Measurements from ENCODE around the gene PDE3A.

Gene PDE3A

DNA sequence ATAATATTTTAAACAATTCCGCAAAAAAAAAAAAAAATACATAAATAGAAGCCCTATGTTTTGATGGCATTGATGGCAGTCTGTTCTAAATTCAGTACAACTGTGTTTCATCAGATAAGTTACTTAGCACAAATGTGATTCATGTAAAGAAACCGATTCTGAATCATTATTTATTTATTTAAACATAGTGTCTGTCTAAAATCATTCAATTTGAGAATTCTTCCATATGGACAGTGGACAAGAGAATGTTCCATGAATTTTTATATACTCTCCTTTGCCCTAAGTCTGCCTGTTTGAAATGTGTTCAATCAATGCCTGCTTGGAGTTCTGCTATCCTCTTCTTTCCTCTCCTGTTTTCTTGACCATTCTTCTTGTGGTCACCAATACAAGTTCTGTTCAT lies 126.5 kb downstream of the PDE3A start:
- no peak for DNase-seq (ENCODE audit: low spot score)

DNA sequence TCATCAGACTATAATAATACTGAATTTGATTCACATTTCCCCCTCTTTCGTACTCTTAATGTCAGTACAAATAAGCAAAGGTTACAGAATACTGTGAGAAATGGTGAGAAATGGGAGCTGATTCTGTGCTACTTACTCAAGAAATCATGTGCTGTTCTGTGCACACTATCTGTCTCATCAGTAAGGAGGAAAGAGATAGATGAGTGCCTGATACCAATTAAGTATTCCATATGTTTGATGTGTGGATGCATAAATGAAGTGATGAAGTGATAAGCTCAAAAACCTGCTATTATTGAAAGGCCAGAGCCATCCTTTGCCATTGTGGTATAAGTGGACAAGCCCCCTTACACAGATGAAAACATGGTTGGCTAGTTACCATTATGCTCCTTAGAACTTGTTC lies 127.7 kb downstream of the PDE3A start:
- no peak for DNase-seq (ENCODE audit: low spot score)

DNA sequence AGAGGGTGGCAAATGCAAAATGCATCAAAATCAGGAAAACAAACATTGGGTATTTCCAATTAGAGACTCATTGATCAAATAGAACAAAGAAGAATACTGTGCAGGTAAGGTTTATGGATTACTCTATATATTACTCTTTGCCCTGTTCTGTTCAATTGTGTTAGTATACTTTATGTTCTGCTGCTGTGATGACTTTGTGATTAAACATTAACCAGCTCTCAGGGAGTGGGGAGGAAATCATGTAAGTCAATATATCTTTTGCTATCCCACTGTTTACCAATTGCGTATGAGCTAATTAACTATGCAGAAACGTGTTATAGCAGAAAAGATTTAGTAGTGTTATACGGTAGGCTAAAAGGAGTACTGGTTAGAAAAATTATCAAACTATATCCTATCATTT lies 129.4 kb downstream of the PDE3A start:
- DNase-seq (ENCODE audit: low spot score), result peak; percentile 11

DNA sequence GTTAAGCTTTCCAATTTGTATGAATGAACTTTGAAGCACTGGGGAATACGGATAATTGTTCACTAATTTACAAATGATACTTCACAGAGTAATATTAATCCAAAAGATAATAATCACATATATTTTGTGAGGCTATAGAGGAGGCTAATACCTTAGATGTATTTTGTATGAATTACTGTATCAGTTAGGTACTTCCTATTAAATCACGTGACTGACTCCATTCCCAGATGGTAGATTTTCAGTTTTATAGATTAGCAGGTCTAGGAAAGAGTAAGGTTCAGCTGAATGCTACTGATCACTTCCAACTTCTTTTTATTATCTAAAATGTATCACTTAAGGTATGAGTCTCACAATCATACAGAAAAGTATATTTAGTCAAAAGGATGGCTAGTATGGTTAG lies 133.6 kb downstream of the PDE3A start:
- DNase-seq (ENCODE audit: low spot score), result no peak

DNA sequence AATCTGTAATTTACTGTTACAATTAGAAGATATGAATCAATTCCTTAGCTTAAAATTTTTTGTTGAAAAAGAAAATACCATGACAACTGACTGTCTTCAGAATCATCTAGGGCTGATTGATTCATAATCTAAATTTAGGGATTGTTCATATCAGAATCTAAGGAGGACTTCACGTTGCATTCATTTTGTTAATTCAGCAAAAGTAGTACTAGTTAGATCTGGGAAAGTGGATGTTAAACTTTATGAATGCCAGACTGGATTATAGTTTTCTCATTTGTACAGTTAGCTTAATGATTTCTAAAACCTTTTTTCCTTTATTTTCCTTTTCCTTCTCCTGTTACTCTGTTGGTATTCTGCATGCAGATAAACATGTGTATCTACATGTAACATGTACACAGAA lies 135.5 kb downstream of the PDE3A start:
- no peak for DNase-seq (ENCODE audit: low spot score)

DNA sequence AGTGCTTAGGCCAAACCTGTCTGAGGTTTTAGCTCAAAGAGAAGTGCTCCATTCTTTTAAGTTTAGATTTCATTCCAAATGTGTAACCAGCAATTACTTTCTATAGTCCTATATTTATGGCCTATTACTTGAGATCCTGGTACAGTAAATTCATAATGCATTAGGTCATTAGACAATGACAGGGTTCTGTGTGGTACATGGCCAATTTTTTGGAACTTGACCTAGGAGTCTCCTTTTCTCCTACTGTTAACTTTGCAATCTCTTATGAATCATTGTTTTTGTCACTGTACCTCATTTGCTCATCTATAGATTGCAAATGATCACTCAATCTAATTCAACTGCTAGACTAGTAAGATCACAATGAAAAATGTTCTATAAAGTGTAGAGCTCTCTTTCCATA lies 136.7 kb downstream of the PDE3A start:
- no peak for DNase-seq (ENCODE audit: low spot score)

DNA sequence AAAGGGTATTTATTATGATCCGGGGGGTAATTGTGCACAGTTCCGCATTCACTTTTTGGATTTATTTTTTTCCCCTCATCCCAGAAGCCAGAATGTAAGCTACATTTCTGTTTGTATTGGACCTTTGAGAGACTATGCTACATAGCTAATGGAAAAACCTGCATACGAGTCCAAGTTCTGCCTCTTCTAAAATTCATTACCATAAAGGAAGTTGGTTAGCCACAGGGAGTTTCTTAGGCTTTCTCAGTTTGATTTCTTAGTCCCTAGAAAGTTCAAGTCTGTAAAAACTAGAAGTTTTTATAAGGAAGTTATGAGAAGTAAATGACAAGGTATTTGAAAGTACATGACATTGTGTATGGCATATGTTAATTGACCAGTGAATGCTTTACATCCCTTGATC lies 138.7 kb downstream of the PDE3A start:
- no peak for DNase-seq (ENCODE audit: low spot score)

DNA sequence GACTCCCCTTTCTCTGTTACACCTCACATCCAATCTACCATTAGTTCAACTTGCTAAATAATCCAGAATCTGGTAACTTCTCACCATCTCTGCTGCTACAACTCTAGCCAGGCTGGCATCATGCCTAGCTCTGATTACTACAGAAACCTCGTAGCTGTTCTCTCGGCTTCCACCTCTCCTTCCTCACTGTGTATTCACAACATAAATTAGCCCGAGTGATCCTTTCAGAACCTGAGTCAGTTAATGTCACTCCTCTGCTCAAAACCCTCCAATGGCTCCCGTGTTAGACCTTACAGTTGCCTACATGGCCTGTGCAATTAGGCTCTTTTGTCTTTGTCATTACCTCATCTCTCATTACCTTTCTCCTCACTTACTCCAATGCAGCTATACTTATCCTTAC lies 139.4 kb downstream of the PDE3A start:
- no peak for DNase-seq (ENCODE audit: low spot score)

DNA sequence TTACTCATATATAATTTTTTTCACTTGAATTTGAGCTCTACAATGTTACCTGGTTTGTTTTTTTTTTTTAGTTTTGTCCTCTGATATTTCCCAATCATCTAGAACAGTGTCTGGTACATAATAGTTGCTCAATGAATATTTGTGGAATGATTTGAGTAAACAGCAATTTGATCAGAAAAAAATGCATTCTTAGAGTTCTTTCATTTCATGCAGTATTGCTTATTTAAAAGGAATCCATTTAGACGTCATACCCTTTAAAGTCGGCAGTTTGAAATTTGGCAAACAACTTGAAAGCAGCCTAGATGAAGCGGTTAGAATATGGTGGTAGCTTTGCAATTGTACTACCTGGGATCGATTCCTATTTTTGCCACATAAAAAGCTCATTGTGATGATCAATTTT lies 140.0 kb downstream of the PDE3A start:
- no peak for DNase-seq (ENCODE audit: low spot score)

DNA sequence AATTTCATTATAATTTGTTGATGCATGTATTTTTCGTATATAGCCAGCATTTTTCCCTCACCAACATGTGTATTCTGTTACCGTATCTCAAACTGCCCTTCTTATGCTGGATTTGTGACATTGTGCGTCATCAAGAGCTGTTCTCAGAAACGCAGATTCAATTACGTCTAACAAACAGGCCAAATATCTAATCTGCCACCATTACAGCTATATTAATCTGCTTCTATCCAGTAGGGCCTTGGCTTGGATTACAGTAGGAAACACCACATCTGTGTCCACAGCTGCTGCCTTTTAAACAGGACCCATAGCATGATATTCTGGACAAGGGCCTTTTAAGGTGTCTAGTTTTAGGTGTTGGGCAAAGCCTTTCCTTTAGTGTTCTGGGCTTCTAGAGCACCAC lies 140.6 kb downstream of the PDE3A start:
- DNase-seq (ENCODE audit: low spot score), result no peak

DNA sequence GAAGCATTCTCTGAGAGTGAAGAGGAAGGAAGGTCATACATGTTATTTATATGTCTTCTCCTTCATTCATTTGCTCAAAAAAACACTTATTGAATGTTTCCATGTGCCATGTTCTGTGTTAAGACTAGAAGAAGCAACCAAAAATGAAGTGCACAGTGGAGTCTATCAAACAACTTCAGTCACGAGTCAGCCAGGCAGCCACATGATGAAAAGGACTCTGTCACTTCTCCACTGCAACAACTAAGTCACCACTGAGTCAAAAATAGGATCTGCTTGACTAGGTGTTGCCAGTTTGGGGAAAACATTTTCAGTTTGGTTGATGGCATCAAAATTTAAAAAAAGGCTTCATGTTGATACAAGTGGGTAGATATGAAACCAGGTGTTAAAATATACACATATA lies 142.5 kb downstream of the PDE3A start:
- DNase-seq (ENCODE audit: low spot score), result no peak

DNA sequence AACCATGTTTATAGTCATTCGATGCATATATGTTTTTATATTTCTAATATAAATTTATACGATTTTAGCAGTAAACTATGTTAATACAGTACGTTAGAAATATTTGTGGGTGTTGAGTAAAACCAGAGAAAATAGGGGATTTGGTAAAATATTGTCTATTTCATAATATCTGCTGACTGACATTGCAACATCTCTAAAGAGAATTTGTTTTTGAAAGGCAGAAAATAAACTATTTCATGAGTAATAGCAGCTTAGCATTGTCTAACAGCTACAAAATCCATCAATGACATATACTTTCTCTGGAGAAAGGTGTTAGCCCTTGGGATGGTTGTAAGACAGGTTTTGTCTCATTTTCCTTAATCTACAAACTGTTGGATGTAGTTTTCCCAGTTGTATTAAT lies 144.9 kb downstream of the PDE3A start:
- no peak for DNase-seq (ENCODE audit: low spot score)

DNA sequence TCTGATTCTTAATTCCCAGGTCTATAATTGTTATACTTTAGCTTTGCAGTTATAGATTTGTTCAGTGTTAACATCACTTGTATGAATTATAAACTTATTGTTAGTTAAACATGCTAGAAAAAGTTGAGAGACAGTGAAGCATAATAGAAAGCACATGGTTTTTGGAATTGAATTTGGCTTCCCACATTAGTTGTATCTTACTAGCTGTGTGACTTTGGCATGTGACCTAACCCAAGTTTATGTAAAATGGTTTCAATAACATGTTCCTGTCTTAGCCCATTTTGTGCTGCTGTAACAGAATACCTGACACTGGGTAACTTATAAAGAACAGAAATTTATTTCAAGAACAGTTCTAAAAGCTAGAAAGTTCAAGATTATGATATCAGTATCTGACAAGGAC lies 146.3 kb downstream of the PDE3A start:
- DNase-seq (ENCODE audit: low spot score), result no peak

DNA sequence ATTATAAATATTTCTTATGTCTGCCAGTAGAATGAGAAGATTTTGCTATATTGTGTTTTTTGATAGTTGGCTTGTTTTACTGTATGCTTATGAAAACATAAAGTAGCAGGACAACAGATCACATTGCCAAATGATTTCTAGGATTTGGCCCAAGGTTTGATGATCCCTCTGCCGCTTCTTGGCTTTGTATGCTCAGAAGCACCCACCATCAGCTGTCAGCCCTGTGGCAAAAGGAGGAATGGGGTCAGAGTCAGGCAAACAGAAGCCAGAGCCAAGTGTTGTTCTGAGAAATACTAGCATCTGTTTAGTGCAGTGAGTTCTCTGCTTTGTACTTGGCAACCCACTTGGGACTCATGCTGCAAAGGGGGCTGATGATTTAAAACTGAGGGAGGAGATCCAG lies 152.2 kb downstream of the PDE3A start:
- no peak for DNase-seq (ENCODE audit: low spot score)

DNA sequence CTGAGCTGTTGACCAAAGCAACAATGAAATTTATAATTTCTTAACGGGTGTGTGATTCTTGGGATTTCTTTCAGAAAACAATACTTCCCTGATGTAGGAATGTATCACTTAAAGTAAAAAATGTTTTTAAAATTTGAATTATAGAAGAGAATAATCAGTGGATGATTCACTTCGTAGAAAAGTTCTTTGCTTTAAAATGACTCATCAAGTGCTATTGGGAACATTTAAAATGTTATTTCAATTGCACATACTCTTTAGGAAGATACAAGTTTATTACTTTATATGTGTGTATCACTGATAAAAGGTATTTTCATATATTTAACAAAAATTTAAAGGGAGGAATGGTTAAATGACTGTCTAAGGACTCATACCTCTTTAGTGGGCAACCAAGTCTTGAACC lies 155.3 kb downstream of the PDE3A start:
- DNase-seq (ENCODE audit: low spot score), result no peak

DNA sequence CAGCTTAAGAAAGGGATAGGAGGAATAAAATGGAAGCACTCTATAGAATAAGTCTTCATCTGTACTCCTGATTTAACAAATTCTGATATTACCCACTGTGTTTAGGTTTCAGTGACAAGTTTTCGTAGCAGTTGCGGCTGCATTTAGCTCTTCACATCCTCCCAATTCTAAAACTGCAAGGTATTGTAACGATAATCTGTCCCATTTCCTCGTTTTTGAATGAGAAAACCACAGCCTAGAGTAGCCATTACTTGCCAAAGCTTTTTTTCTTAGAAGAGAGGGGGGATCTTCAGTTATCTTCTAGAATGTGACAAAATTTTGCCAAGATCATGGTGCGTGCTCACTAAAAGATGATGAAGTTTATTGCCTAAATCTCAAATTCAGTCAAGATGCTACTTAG lies 155.8 kb downstream of the PDE3A start:
- no peak for DNase-seq (ENCODE audit: low spot score)

DNA sequence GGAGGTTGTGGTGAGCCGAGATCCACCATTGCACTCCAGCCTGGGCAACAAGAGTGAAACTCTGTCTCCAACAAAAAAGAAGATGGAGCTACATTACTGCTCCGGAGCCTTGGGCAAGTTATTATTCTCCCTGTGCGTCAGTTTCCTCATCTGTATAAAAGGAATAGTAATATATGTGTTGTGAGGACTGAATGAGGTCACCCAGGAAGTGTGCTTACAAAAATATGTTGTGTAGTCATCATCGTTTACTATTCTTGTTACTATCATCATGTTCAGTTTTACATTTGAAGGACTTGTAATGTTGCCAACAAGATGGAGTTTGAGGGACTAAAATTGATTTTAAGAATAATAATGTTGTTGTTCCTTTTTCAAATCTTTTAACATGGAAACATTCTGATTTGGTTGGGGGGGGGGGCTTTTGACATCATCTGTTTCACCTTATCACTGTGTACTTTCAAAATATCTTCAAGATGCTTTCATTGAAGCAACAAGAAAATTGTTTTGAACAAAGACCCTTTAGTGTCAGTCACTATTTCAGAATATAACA lies 156.8 kb downstream of the PDE3A start:
- DNase-seq (ENCODE audit: low spot score), result no peak

DNA sequence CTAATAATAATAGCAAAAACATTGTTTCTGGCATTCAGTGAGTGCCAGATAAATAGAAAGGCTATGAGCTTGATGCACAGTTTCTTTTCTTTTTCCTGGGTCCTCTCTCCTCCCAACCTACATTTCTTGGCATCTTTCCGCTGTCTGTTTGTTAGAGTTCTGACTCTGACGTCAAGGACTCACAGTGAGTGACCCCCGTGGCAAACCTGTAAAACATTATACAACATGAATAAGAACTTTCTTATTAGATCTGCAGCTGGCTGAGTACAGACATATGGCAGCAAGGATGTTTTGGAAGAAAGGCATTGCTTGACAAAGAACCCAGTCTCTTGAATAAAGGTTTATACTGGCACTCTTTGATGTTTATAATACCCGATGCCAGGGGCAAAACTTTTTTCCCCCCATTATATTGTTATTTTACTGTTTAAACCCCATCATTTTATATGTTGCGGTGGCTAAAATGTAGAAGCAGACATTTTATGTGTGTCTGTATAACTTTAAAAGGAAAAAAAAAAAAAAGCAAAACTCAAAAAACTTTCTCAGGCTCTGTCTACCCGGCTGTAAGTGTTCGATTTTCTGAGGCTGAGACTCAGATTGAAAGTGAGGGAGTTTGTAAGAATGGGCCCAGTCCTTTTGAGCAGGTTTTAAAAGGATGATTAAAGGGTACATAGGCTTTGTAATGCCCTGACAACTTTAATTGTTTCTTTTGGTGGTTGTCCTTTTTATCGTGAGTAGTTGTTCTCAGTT lies 159.3 kb downstream of the PDE3A start:
- no peak for DNase-seq (ENCODE audit: low spot score)

DNA sequence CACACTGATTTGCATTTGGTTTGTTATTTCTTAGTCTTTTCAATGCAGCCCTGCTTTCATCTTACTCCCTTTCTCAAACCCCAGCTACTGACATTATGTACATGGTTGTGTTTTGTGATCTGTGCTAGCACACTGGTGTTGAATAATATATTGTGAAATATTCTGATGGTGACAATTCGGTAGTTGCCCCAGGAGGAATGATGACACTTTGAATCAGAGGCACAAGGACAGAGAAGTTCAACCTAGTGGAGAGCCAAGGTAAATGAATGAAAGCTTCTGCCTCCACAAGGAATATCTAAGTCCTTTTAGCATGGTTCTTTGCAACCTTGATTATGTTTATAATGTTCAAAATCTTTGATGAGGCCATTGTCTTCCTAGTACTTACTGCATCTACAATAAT lies 159.9 kb downstream of the PDE3A start:
- no peak for DNase-seq (ENCODE audit: low spot score)

DNA sequence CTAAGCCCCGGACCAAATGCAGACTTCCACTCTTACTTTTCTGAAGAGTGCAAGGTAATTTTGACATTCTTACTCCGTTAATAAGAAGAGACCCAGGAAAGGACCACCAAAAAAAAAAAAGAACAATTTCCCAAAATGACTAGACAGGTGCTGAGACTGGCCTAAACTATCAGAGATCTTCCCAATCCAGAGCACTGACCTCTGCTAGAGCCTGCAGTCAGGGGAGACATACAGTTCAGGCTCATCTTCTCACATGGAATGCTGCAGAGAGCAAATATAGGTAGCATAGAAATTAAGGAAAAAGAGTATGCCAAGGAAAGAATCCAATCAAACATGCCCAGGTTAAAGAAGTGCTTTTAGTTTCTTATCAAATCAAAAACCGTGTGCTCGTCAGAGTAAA lies 177.9 kb downstream of the PDE3A start:
- no peak for DNase-seq (ENCODE audit: low spot score)

DNA sequence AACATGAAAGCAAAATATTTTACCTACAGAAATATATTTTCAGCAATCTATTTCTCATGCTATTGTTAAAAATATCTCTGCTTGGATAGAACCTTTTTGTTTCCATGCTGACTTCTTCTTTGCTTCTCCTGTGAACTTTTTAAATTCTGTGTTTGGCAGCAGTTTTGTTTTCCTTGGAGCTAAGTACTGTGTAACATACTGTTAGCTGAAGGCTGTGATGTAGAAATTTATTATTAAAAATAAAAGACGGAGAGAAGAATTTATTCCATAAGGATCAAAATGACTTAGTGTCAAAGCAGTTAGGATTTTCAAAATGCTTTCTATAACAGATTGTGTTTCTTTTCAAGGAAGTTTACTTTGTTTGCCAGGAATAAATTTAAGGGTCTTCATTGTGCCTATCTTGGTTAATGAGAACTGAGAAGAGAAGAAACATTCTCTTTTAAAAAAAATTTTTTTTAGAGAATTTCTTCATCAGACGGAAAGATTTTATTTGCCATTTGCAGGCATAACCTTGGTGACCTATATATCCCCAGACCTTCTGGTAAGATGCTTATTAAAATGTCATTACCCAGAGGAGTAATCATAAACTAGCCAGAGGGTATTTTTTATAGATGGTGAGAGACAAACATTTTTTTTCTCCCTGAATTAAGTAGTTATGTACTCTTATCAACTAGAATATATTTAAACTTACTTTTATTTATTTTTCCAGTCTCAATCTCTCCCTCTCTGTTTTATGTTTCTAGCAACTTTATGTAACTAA lies 179.7 kb downstream of the PDE3A start:
- no peak for DNase-seq (ENCODE audit: low spot score)

DNA sequence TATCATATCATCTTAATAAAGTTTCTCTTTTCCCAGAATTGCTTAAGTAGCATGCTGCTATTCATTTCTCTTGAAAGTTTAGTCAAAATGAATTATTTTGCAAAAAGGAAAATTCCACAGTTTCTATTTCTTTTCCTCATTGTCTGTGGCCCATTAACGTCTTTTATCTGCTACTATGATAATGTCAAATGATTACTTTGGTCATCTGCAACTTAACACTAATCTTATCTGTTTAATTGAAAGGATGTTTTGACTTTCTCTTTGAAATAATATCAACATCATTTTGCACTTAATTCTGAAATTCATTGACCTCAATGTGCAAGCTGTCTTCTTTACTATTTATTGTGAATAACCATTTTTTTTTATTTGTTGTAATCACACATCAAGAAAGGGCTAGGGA lies 180.3 kb downstream of the PDE3A start:
- no peak for DNase-seq (ENCODE audit: low spot score)

DNA sequence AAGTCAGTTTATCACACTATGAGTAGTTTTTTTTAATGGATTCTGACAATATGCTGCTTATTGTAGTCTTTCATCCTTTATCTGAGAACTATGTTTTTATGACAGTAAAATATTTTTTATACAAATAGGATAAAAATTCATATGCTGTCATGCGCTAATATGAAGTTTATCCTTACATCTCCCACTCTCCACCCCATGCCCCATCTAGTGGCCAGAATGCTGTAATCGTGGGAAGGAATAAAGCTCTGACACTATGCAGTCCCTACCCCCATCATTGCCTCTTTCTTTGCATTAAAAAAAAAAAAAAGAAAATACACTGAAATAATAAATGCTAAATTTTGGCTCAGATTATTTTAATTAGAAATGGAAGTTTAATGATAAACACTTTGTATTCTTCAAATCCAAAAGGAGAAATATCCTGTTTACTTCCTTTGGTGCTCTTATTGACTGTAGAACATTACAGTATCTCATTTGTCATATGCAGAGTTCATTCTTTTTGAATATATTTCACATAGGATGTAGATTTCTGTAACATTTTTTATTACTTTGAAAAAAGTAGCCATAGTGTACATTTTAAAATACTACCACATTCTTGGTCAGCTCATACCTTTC lies 180.9 kb downstream of the PDE3A start:
- DNase-seq (ENCODE audit: low spot score), result peak; percentile 36
